Gastroesophageal sphincter (tissue), 3 donors: Measurements from ENCODE around the gene EML5.

ENCODE experiments used
- EP300 ChIP-seq: sonication (generic); formaldehyde crosslinking; IDR thresholded peaks from one replicate; pipeline ENCODE4 v1.6.1; 2017; ENCODE audit warnings: antibody characterized with exemption, mild to moderate bottlenecking
- POLR2AphosphoS5 ChIP-seq: sonication (generic); formaldehyde crosslinking; IDR thresholded peaks from one replicate; pipeline ENCODE4 v1.6.1; 2017; ENCODE audit warnings: antibody characterized with exemption
- TF ChIP-seq, protein P1 (sequence below), 4 experiments: fragments of 200-600 bp in 2 of 4; fragments of 450-650 bp in 2 of 4; sonication (generic) in 1 of 4; IDR thresholded peaks; one replicate each; pipeline ENCODE4 v1.5.1; 2017 to 2019; ENCODE audit warnings: antibody characterized with exemption in 4 of 4, mild to moderate bottlenecking in 2 of 4, moderate library complexity in 2 of 4

DNA sequence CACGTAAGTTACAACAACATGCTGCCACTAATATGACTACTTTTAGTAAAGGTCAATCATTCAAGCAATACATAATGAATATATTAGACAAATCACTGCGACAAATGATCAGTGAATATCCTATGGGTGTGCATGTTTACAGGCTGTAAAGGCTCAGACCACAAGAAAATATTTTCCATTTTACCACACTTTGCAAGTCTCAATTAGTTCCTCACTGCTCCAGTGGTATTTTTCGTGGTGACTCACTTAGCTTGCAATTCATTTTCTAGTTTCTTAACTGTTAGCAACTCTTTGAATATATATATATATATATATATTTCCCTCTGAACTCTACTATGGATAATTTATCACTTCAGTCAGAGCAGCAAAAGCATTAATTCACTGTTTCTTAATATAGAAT is 96.9 kb downstream of the EML5 start:
- TF ChIP-seq, protein P1, sequence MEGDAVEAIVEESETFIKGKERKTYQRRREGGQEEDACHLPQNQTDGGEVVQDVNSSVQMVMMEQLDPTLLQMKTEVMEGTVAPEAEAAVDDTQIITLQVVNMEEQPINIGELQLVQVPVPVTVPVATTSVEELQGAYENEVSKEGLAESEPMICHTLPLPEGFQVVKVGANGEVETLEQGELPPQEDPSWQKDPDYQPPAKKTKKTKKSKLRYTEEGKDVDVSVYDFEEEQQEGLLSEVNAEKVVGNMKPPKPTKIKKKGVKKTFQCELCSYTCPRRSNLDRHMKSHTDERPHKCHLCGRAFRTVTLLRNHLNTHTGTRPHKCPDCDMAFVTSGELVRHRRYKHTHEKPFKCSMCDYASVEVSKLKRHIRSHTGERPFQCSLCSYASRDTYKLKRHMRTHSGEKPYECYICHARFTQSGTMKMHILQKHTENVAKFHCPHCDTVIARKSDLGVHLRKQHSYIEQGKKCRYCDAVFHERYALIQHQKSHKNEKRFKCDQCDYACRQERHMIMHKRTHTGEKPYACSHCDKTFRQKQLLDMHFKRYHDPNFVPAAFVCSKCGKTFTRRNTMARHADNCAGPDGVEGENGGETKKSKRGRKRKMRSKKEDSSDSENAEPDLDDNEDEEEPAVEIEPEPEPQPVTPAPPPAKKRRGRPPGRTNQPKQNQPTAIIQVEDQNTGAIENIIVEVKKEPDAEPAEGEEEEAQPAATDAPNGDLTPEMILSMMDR (IDR thresholded peaks at IDR 0.05), result no peak
- TF ChIP-seq POLR2AphosphoS5, result no peak
- no peak for TF ChIP-seq EP300
